Spleen (tissue), 7 donors: Measurements from ENCODE around the gene SLIT1.

ENCODE experiments used
- CTCF ChIP-seq, 11 experiments: fragments of 200-600 bp in 7 of 11; fragments of 450-650 bp in 4 of 11; sonication (generic) in 4 of 11; IDR thresholded peaks in 8 of 11; conservative IDR thresholded peaks in 3 of 11; 1 replicate in 7 of 11; 2 replicates in 4 of 11; pipeline versions ENCODE4 v1.4.0 to v1.8.0; 2016 to 2021; ENCODE audit warnings: antibody characterized with exemption in 11 of 11, inconsistent platforms in 4 of 11, mild to moderate bottlenecking in 1 of 11
- POLR2A ChIP-seq, 3 donors: fragments of 450-650 bp; IDR thresholded peaks; one replicate each; pipeline ENCODE4 v1.5.1; 2017; ENCODE audit warnings: antibody characterized with exemption in 3 of 3, mild to moderate bottlenecking in 1 of 3
- donor health status: DM: no; HTN: no; CAD: no; lungs with moderate emphysema.
- donor health status: DM: no; HTN: no; CAD: no.
- donor health status: DM: no; HTN: no; CAD: no.

- TF ChIP-seq POLR2A (IDR thresholded peaks at IDR 0.05) (no peak), CTCF (IDR thresholded peaks at IDR 0.05 in 8 of 11, conservative IDR thresholded peaks at IDR 0.05 in 3 of 11) (no peak)
These were observed 136.9 kb downstream of the SLIT1 start for GRCh38 chr10:97048649-97049427.
